HG03521 (cell line): Measurements from ENCODE around the gene CTSW.
"Not testable (repeated sequence)": the region's sequence is repeated elsewhere in the genome, so short reads cannot be mapped to it uniquely, and the experiment has no call there.

Source experiments
- ATAC-seq: cut with Tn5 transposase; IDR thresholded peaks from one replicate; pipeline ENCODE4 v1.9.1; 2021; ENCODE audit warnings: mild to moderate bottlenecking, moderate library complexity; ENCODE audit not compliant: unreplicated experiment

CTSW gene

DNA sequence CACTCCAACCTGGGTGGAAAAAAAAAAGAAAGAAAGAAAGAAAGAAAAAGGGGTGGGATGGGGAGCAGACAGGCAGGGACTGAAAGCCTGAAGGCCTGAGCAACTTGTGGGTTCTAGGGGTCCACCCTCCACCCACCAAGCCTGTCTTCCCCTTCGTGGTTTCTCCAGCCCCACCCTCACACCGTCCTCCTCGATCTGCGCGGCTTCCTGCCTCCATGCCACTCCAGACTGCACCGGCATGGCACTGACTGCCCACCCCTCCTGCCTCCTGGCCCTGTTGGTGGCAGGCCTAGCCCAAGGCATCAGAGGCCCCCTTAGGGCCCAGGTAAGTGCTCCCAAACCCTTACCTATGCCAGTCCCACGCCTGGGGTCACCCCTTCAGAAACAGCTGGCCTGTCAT is at the start of gene CTSW:
Gene CTSW, plus strand, starts transcription at position 221 of the 400 bp plus-strand sequence. Its CDS starts 18 bp downstream, at position 239.
- no peak for ATAC-seq

- not testable (repeated sequence) for ATAC-seq
Measured at GRCh38 chr11:65832231-65832630, 47.4 kb upstream of the CTSW start.

DNA sequence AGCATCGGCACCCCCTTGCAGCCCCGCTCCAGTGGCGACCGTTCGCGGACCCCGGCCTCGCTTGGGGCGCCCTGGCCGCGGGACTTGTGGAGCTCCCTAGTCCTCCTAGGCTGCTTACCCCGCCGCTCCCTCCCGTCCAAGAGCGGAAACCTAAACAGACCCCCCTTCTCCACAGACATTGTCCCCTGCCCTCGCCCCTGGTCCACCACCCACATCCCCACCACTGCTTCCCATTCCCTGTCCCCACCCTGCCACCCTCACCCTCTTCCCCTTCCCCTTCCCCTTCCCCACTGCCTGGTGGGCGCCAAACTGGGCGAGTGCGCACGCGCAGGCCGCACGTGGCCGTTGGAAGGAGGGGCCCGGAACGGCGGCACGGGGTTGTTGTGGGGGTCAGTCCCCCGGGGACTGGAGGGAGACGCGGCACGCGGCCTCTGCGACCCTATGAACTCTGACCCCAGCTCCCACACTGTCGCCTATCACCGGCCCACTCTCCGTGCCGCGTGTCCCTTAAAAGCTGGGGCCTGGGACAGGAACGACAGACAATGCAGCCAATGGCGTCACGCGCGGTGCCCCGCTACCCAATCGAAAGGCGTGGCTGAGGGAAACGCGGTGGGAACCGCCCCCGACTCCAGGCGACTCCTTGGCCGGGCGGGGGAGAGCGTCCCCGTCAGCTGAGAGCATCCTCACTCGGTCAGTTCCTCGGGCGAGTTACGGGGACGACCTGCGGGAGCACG is 46.2 kb upstream of the CTSW start, which contains the start of gene SNX32:
Gene SNX32, plus strand, starts transcription at position 667 of the 734 bp plus-strand sequence. CDS start 103 bp downstream, outside the sequence.
- ATAC-seq, result peak; percentile 88

- no peak for ATAC-seq
Measured at GRCh38 chr11:65834202-65834601, 45.4 kb upstream of the CTSW start.

DNA sequence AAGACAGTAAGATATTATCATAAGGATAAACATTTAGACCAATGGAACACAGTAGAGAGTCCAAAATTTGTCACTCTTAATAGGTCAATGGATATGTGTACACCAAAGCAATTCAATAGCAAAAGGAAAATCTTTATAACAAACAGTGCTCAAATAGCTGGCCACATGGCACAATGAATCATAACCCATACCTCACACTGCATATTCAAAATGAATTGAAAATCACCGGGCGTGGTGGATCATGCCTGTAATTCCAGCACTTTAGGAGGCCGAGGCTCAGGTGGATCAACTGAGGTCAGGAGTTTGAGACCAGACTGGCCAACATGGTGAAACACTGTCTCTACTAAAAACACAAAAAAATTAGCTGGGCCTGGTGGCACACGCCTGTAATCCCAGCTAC is 37.5 kb upstream of the CTSW start:
- ATAC-seq, result no peak

DNA sequence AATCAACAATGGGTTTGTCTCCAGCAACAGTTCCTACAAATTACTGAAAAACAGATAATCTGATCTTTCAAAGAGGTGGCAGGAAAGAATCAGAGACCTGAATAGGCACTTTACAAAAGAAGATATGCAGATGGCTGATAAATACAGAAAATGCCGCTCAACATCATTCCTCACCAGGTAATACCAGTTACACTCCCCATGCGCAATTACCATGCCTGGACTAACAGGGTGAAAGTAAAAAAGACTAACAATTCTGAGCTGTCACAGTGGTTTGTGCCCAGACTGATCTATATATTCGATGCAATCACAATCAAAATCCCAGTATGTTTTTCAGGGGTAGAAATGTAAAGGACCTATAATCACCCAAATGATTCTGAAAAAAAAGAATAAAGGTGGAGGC is 35.8 kb upstream of the CTSW start:
- ATAC-seq, result no peak

DNA sequence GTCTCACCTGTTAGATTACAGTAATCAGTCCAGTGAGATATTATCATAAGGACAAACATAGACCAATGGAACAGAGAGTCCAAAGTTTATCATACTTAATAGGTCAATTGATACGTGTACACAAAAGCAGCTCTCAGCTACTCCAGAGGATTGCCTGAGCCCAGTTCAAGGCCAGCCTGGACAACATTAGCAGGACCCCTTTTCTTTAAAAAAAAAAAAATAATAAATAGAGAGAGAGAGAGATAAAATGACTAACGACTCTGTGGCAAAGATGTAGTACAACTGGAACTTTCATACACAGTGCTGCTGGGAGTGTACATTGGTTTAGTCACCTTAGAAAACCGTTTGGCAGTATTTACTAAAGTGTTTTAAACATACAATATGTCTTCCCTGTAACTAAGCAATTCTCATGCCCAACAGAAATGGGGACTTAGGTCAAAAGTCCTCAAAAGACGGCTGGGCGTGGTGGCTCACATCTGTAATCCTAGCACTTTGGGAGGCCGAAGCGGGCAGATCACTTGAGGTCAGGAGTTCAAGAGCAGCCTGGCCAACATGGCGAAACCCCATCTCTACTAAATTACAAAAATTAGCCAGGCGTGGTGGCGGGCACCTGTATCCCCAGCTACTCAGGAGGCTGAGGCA is 35.3 kb upstream of the CTSW start:
- ATAC-seq, result no peak

DNA sequence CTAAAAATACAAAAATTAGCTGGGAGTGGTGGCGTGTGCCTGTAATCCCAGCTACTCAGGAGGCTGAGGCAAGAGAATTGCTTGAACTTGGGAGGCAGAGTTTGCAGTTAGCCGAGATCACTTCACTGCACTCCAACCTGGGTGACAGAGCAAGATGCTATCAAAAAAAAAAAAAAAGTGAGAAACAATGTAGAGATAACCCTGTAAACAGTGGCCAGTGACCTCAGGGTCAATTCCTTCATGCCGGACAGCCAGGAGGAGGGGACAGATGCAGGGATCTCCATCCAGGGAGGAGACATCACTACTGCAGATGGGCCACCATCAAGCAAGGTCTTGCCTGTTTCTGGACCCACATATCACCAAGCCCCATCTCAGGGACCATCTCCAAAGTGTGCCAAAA is 31.9 kb upstream of the CTSW start:
- no peak for ATAC-seq

DNA sequence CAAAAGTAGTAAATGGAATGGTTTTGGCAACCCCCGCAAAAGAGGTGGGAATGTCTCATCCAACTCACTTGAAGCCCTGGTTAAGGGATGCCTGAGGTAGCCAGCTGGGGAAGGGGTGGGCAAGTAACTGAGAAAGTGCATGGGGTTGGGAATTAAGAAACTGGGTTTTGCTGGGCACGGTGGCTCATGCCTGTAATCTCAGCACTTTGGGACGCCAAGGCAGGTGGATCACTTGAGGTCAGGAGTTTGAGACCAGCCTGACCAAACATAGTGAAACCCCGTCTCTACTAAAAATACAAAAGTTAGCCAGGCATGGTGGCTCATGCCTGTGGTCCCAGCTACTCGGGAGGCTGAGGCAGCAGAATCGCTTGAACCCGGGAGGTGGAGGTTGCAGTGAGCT is 30.9 kb upstream of the CTSW start:
- ATAC-seq, result not testable (repeated sequence)

DNA sequence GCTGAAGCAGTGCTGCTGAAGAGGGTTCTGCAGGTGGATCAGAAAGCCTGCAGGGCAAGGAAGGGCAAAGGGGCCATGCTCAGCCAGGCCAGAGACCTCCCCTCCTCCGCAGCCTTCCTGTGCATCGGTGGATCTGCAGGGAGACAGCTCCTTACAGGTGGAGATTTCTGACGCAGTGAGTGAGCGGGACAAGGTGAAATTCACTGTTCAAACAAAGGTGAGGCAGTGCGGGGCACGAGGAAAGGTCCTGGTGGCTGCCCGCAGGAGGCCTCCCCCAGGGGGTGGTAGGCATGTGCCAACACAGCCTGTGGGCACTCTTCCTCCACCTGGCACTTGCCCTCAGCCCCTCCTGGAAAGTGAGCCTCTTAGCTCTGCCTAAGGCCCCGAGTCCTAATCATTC is 30.3 kb upstream of the CTSW start:
- ATAC-seq, result no peak

- ATAC-seq, result no peak
Measured at GRCh38 chr11:65849771-65850216, 29.8 kb upstream of the CTSW start.

DNA sequence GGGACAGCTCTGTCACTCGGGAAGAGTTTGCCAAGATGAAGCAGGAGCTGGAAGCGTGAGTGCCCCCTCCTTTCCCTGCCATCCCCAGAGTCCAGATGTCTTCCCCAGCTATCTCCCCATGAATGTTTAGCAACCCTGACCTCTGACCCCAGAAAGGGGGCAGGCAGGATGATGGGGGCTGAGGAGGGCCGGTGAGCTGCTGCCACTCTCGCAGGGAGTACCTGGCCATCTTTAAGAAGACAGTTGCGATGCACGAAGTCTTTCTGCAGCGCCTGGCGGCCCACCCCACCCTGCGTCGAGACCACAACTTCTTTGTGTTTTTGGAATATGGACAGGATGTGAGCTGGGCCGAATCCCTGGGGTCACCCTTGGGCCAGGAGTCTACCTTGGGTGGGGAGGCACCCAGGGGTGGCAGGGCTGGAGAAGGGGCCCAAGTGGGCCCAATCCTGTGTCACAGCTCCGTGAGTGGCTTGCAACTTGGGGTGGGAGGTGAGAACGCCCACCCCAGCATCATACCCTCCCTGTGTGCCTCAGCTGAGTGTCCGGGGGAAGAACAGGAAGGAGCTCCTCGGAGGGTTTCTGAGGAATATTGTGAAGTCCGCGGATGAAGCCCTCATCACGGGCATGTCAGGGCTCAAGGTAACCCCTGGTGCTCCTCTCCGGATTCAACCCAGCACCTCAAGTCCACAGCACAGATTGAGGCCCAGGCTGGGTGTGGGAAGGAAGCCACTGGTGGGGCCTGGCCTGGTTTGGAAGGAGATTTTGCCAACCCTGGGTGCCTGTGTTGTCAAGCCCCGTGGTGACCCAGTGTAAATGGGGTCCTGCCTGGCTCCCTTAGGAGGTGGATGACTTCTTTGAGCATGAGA is 29.2 kb upstream of the CTSW start:
- no peak for ATAC-seq

DNA sequence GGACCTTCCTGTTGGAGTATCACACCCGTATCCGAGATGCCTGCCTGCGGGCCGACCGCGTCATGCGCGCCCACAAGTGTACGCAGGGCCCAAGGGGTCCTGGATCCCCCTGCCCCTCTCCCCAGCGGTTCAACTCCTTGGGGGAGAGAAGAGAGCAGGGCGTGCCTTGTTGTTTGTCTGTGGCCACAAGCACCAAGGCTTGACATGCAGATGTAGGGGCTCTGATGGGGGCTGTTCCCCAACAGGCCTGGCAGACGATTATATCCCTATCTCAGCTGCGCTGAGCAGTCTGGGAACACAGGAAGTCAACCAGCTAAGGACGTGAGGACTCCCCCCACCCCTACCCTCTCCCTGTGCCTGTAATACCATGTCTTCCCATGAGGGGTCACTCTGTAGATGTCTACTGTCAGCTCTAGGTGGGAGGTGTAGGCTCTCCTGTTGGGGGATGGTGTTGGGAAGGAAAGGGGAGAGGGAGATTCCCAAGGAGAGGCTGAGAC is 28.5 kb upstream of the CTSW start:
- no peak for ATAC-seq

- no peak for ATAC-seq
Measured at GRCh38 chr11:65851811-65852507, 27.7 kb upstream of the CTSW start.

- ATAC-seq, result no peak
Measured at GRCh38 chr11:65852508-65853245, 27.0 kb upstream of the CTSW start.

- ATAC-seq, result no peak
Measured at GRCh38 chr11:65853246-65853979, 26.2 kb upstream of the CTSW start.

- no peak for ATAC-seq
Measured at GRCh38 chr11:65854161-65854592, 25.5 kb upstream of the CTSW start.

GRCh38 chr11:65854852-65855837 is 24.5 kb upstream of the CTSW start:
- ATAC-seq, result no peak
